A673 (cell line): Measurements from ENCODE around the gene NCAM2. TPM values are rescaled to one million over a fixed set of nuclear protein-coding genes. Genes with fewer than 3 reads are reported as not detected.

Source experiments
- BruUV-seq: library from RNA; stranded (reverse); fragments of 400-500 nt; replicated peaks from 2 replicates; lab custom pipeline; 2021; lab: Mats Ljungman, UMichigan
- CTCF ChIA-PET: fragments of 300-600 bp; sonication (Branson Sonifier 250); formaldehyde crosslinking; loops from one replicate; lab custom pipeline; 2022; ENCODE audit warnings: antibody characterized with exemption; lab: Charles Lee
- POLR2A ChIA-PET: fragments of 300-600 bp; sonication (Branson Sonifier 250); formaldehyde crosslinking; loops from one replicate; lab custom pipeline; 2022; ENCODE audit warnings: antibody characterized with exemption; ENCODE audit not compliant: low non-redundant PET; lab: Charles Lee
- DNase-seq: peaks from one replicate; pipeline ENCODE4 v3.0.0-alpha.2; 2015; ENCODE audit warnings: low spot score
- H3K27ac ChIP-seq: fragments of 200-600 bp; sonication (generic); 2 replicates; pipeline ENCODE4 v1.5.1; 2016; ENCODE audit warnings: mixed run types, low read depth, mild to moderate bottlenecking, mixed read lengths, antibody characterized with exemption, low read length; ENCODE audit not compliant: poor library complexity, severe bottlenecking
- H3K27me3 ChIP-seq: fragments of 200-600 bp; sonication (generic); replicated peaks from 2 replicates; pipeline ENCODE4 v1.6.1; 2017; ENCODE audit warnings: mixed run types, low read depth, mild to moderate bottlenecking, mixed read lengths, antibody characterized with exemption, low read length; ENCODE audit not compliant: insufficient read depth, poor library complexity
- H3K36me3 ChIP-seq: fragments of 200-600 bp; sonication (generic); 2 replicates; pipeline ENCODE4 v1.6.1; 2016; ENCODE audit warnings: mixed run types, mild to moderate bottlenecking, mixed read lengths, antibody characterized with exemption, low read length; ENCODE audit not compliant: insufficient read depth, poor library complexity, severe bottlenecking
- H3K4me1 ChIP-seq: fragments of 200-600 bp; sonication (generic); 2 replicates; pipeline ENCODE4 v1.6.1; 2017; ENCODE audit warnings: mixed run types, mild to moderate bottlenecking, mixed read lengths, antibody characterized with exemption, low read length; ENCODE audit not compliant: insufficient read depth, poor library complexity, severe bottlenecking
- H3K4me3 ChIP-seq: fragments of 200-600 bp; sonication (generic); 2 replicates; pipeline ENCODE4 v1.5.1; 2016; ENCODE audit warnings: low read depth, mixed run types, mild to moderate bottlenecking, mixed read lengths, low read length; ENCODE audit not compliant: poor library complexity, severe bottlenecking
- H3K9me3 ChIP-seq: fragments of 200-600 bp; sonication (generic); 2 replicates; pipeline ENCODE4 v1.6.1; 2016; ENCODE audit warnings: mixed run types, low read depth, mild to moderate bottlenecking, mixed read lengths, antibody characterized with exemption, low read length; ENCODE audit not compliant: poor library complexity, severe bottlenecking
- EZH2 ChIP-seq: fragments of 200-600 bp; sonication (generic); IDR thresholded peaks from 2 replicates; pipeline ENCODE4 v1.6.1; 2017; ENCODE audit warnings: borderline replicate concordance, low read depth, mild to moderate bottlenecking, mixed read lengths, antibody characterized with exemption, low read length; ENCODE audit not compliant: poor library complexity, severe bottlenecking
- intact Hi-C: fragments of 100-400 bp; cut with micrococcal nuclease; formaldehyde crosslinking; loops from one replicate; pipeline ENCODE4 v1.10.0; 2022; ENCODE audit not compliant: unreplicated experiment
- total RNA-seq: library from RNA; stranded (reverse); gene quantifications from 2 replicates; pipeline ENCODE4 v1.2.3, GENCODE V29; 2021
- TF ChIP-seq, protein P1 (sequence below): fragments of 300-800, 200-600 bp; sonication (generic); conservative IDR thresholded peaks from 2 replicates; pipeline ENCODE4 v1.5.1; 2017; ENCODE audit warnings: low read depth, mild to moderate bottlenecking, antibody characterized with exemption, low read length, moderate library complexity, mixed read lengths

The NCAM2 gene
- total RNA-seq, 1 experiment from 2014 or later: 38.2 TPM

DNA sequence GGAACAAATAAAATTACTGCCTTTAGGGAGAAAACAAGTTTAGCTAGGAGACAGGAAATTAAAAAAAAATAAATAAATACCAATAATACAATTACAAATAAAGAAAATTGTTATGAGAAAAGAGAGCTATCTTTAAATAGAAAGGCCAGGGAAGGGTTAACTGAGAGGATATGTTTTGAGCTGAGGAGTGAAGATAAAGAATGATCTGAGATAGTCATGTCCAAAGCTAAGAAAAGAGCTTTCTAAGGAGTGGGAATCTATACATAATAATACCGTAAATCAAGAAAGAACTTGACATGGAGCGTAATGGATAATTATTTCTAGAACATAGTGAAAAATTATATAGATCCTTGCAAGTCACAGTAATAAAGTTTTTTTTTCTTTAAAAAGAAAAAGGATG is 176.5 kb downstream of the NCAM2 start:
- POLR2A ChIA-PET: interaction anchor here (0.6 kb wide), 1 partner anchor 88 kb away, joined by 3 read pairs; no protein-coding TSS in a partner anchor
- intact Hi-C loops: no loop called here
- no peaks in the 10 kb centered on the region for H3K36me3 ChIP-seq

DNA sequence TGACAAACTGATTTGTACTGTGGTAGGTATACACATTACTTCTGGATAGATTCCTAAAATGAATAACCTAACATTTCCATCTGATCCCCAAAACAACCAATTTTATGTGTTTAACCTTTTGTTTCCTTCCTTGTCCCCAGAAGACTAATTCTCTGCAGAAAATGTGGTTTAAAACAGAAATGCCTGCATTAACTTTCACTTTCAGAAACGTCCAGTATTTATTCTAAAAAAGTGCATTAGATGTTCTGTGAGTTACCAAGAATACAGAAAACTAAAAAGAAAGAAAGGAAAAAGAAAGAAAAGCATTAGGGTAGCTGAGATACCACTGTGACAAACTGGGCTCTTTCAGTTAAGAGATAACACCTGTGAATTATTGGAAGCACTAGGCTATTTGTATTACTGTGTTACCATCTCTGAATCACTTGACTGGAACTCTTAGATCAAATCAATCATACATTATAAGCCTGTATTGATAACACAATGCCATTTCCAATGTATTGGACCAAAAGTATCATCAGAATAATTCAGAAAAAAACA is 177.7 kb downstream of the NCAM2 start:
- POLR2A ChIA-PET: no interaction called here
- intact Hi-C loops: no loop called here
- CTCF ChIA-PET: no interaction called here
- Histone ChIP-seq H3K27ac (no peak overlapping the region), H3K36me3 (no peaks in the 10 kb centered on the region), H3K9me3 (no peaks in the 10 kb centered on the region), H3K4me1 (peaks cover 3% of the 10 kb centered on the region), H3K4me3 (no peak overlapping the region), H3K27me3 (no peaks in the 10 kb centered on the region)
- no peak for DNase-seq
- no peak for TF ChIP-seq EZH2
- TF ChIP-seq, protein P1, sequence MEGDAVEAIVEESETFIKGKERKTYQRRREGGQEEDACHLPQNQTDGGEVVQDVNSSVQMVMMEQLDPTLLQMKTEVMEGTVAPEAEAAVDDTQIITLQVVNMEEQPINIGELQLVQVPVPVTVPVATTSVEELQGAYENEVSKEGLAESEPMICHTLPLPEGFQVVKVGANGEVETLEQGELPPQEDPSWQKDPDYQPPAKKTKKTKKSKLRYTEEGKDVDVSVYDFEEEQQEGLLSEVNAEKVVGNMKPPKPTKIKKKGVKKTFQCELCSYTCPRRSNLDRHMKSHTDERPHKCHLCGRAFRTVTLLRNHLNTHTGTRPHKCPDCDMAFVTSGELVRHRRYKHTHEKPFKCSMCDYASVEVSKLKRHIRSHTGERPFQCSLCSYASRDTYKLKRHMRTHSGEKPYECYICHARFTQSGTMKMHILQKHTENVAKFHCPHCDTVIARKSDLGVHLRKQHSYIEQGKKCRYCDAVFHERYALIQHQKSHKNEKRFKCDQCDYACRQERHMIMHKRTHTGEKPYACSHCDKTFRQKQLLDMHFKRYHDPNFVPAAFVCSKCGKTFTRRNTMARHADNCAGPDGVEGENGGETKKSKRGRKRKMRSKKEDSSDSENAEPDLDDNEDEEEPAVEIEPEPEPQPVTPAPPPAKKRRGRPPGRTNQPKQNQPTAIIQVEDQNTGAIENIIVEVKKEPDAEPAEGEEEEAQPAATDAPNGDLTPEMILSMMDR: no peak
- no TSS peak for BruUV-seq

More for the DNA sequence above, 176.5 kb downstream of the NCAM2 start:
- Histone ChIP-seq H3K9me3 (no peaks in the 10 kb centered on the region), H3K4me3 (no peak overlapping the region), H3K27ac (no peak overlapping the region), H3K27me3 (no peaks in the 10 kb centered on the region), H3K4me1 (peaks cover 5% of the 10 kb centered on the region)
- DNase-seq: no peak
- CTCF ChIA-PET: no interaction called here
- no TSS peak for BruUV-seq
- TF ChIP-seq, protein P1: no peak
- TF ChIP-seq EZH2: no peak

DNA sequence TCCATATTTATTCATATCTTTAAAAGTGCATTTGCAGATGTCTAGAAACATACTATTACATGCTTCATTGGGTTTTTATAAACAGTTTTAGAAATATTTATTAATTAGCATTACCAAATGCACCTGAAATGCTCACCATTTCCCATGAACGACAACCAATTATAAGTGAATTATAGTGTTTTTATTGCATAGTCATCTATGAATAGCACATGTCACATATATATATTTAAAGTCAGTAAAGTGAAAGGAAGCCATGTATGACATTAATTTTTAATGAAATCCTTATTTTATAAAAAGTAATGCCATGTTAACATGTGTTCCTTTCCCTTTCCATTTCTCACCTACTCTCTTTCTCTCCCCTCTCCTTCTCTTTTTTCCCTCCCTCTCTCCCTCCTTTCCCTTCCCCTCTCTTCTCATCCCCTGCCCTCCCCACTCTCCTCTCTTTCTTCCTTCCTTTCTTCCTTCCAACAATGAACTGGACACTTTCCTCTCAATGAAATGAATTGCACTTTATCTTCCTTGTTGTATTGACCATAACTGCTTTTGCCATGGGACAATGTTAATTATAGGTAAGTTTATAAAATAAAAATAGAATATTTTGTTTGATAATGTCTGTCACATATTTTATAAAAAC is 179.3 kb downstream of the NCAM2 start:
- Histone ChIP-seq H3K4me1 (no peaks in the 10 kb centered on the region), H3K4me3 (no peak overlapping the region), H3K27ac (no peak overlapping the region), H3K36me3 (no peaks in the 10 kb centered on the region), H3K9me3 (no peaks in the 10 kb centered on the region), H3K27me3 (no peaks in the 10 kb centered on the region)
- POLR2A ChIA-PET: no interaction called here
- TF ChIP-seq, protein P1: no peak
- TF ChIP-seq EZH2: no peak
- intact Hi-C loops: no loop called here
- CTCF ChIA-PET: no interaction called here
- DNase-seq: no peak
- BruUV-seq: no TSS peak
